NCI-H2171 treated with DMSO at 0.1 percent for 48 hours (cell line): ENCODE data around the gene CLCN7.

Experiments
- DNase-seq: peaks from one replicate; lab custom pipeline; 2025; lab: John Stamatoyannopoulos, UW

The CLCN7 gene

GRCh38 chr16:1445518-1446203 lies 29.2 kb downstream of the CLCN7 start:
- no peak for DNase-seq

GRCh38 chr16:1444730-1445517 lies 29.9 kb downstream of the CLCN7 start:
- no peak for DNase-seq

GRCh38 chr16:1443980-1444729 lies 30.7 kb downstream of the CLCN7 start, which contains the start of gene CCDC154:
Gene CCDC154, minus strand, starts transcription at chr16:1444556. Its CDS starts 234 bp downstream, at chr16:1444322.
- DNase-seq = no peak

- no peak for DNase-seq
Observed at GRCh38 chr16:1443403-1443973, 31.3 kb downstream of the CLCN7 start.

GRCh38 chr16:1442697-1443096 lies 32.1 kb downstream of the CLCN7 start:
- DNase-seq = no peak

GRCh38 chr16:1441391-1441829 lies 33.4 kb downstream of the CLCN7 start:
- no peak for DNase-seq

- peak; percentile 41 for DNase-seq
Observed at GRCh38 chr16:1439699-1440074, 35.1 kb downstream of the CLCN7 start.

- no peak for DNase-seq
Observed at GRCh38 chr16:1439058-1439698, 35.6 kb downstream of the CLCN7 start.

GRCh38 chr16:1438229-1439057 lies 36.4 kb downstream of the CLCN7 start:
- no peak for DNase-seq

GRCh38 chr16:1437606-1438005 lies 37.2 kb downstream of the CLCN7 start:
- no peak for DNase-seq

GRCh38 chr16:1436731-1437355 lies 38.0 kb downstream of the CLCN7 start:
- no peak for DNase-seq

GRCh38 chr16:1435921-1436697 lies 38.7 kb downstream of the CLCN7 start:
- no peak for DNase-seq

GRCh38 chr16:1434644-1435592 lies 39.9 kb downstream of the CLCN7 start:
- no peak for DNase-seq

- DNase-seq = no peak
Observed at GRCh38 chr16:1433756-1434155, 41.1 kb downstream of the CLCN7 start.

- DNase-seq = no peak
Observed at GRCh38 chr16:1433263-1433560, 41.6 kb downstream of the CLCN7 start.

- DNase-seq = no peak
Observed at GRCh38 chr16:1432388-1433262, 42.2 kb downstream of the CLCN7 start.

- no peak for DNase-seq
Observed at GRCh38 chr16:1431497-1432270, 43.1 kb downstream of the CLCN7 start.
